WTC11 (cell line): ENCODE data around the gene TM9SF4. TPM values are rescaled to one million over a fixed set of nuclear protein-coding genes. Genes with fewer than 3 reads are reported as not detected.

Experiments used
- ATAC-seq: fragments of 200-7000 bp; cut with Tn5 transposase; 2 replicates; pipeline ENCODE4 v1.10.0; 2021; ENCODE audit warnings: mild to moderate bottlenecking, moderate library complexity
- CTCF ChIA-PET: fragments of 300-600 bp; sonication (Branson Sonifier 250); formaldehyde crosslinking; loops from one replicate; lab custom pipeline; 2021; ENCODE audit warnings: antibody characterized with exemption; lab: Charles Lee
- POLR2A ChIA-PET: fragments of 350-600 bp; sonication (Branson Sonifier 250); formaldehyde crosslinking; loops from one replicate; lab custom pipeline; 2021; ENCODE audit warnings: antibody characterized with exemption; lab: Charles Lee
- DNase-seq: peaks from one replicate; pipeline ENCODE4 v3.0.0; 2021; ENCODE audit warnings: low spot score
- H3K27ac Mint-ChIP-seq: 2 replicates; pipeline ENCODE4 v1.8.0; 2021; ENCODE audit warnings: mixed read lengths
- H3K27me3 Mint-ChIP-seq: 2 replicates; pipeline ENCODE4 v1.8.0; 2021; ENCODE audit warnings: low read depth, mild to moderate bottlenecking, moderate library complexity, mixed read lengths
- H3K36me3 Mint-ChIP-seq: 2 replicates; pipeline ENCODE4 v1.8.0; 2021; ENCODE audit warnings: mixed read lengths
- H3K4me1 Mint-ChIP-seq: 2 replicates; pipeline ENCODE4 v1.8.0; 2022; ENCODE audit warnings: mixed read lengths
- H3K4me3 Mint-ChIP-seq: 2 replicates; pipeline ENCODE4 v1.8.0; 2021; ENCODE audit warnings: mild to moderate bottlenecking, moderate library complexity, mixed read lengths
- H3K9me3 Mint-ChIP-seq: 2 replicates; pipeline ENCODE4 v1.8.0; 2021; ENCODE audit warnings: mixed read lengths
- AFF4 ChIP-seq: sonication (generic); formaldehyde crosslinking; IDR thresholded peaks from 2 replicates; pipeline ENCODE4 v1.8.1; 2023; ENCODE audit warnings: mild to moderate bottlenecking, missing genetic modification reagents, borderline replicate concordance
- AR ChIP-seq: fragments of 250-450 bp; sonication (Bioruptor Pico); IDR thresholded peaks from 2 replicates; pipeline ENCODE4 v1.9.0; 2021; ENCODE audit warnings: mild to moderate bottlenecking
- ESRRA ChIP-seq: sonication (generic); formaldehyde crosslinking; IDR thresholded peaks from 2 replicates; pipeline ENCODE4 v1.8.1; 2022; ENCODE audit warnings: mild to moderate bottlenecking, missing genetic modification reagents, borderline replicate concordance
- FOXP4 ChIP-seq: sonication (generic); formaldehyde crosslinking; IDR thresholded peaks from 2 replicates; pipeline ENCODE4 v1.8.0; 2022; ENCODE audit warnings: mild to moderate bottlenecking, missing genetic modification reagents
- HMGXB4 ChIP-seq: sonication (generic); formaldehyde crosslinking; IDR thresholded peaks from 2 replicates; pipeline ENCODE4 v1.8.1; 2023; ENCODE audit warnings: mild to moderate bottlenecking, moderate library complexity, missing genetic modification reagents
- MAX ChIP-seq: sonication (generic); formaldehyde crosslinking; IDR thresholded peaks from 2 replicates; pipeline ENCODE4 v1.8.0; 2022; ENCODE audit warnings: mild to moderate bottlenecking, missing genetic modification reagents
- MXD4 ChIP-seq: fragments of 250-450 bp; sonication (Bioruptor Pico); IDR thresholded peaks from 2 replicates; pipeline ENCODE4 v1.8.0; 2021; ENCODE audit warnings: mild to moderate bottlenecking, moderate library complexity, borderline replicate concordance
- MYBL2 ChIP-seq: sonication (generic); formaldehyde crosslinking; IDR thresholded peaks from 2 replicates; pipeline ENCODE4 v1.8.1; 2023; ENCODE audit warnings: mild to moderate bottlenecking, moderate library complexity, missing genetic modification reagents
- NFE2L1 ChIP-seq: sonication (generic); formaldehyde crosslinking; IDR thresholded peaks from 2 replicates; pipeline ENCODE4 v1.8.1; 2023; ENCODE audit warnings: missing genetic modification reagents
- NR3C1 ChIP-seq: sonication (generic); formaldehyde crosslinking; conservative IDR thresholded peaks from 2 replicates; pipeline ENCODE4 v1.8.1; 2023; ENCODE audit warnings: low read depth, mild to moderate bottlenecking, missing genetic modification reagents
- RELA ChIP-seq: sonication (generic); formaldehyde crosslinking; IDR thresholded peaks from 2 replicates; pipeline ENCODE4 v1.8.1; 2022; ENCODE audit warnings: missing genetic modification reagents, mild to moderate bottlenecking, borderline replicate concordance
- RORB ChIP-seq: fragments of 250-450 bp; sonication (Bioruptor Pico); IDR thresholded peaks from 2 replicates; pipeline ENCODE4 v1.9.0; 2021; ENCODE audit warnings: mild to moderate bottlenecking
- TEAD1 ChIP-seq: sonication (generic); formaldehyde crosslinking; IDR thresholded peaks from 2 replicates; pipeline ENCODE4 v1.8.0; 2022; ENCODE audit warnings: mild to moderate bottlenecking, missing genetic modification reagents
- USF2 ChIP-seq: sonication (generic); formaldehyde crosslinking; IDR thresholded peaks from 2 replicates; pipeline ENCODE4 v1.8.1; 2023; ENCODE audit warnings: mild to moderate bottlenecking, missing genetic modification reagents, moderate library complexity
- ZBTB21 ChIP-seq: sonication (generic); formaldehyde crosslinking; IDR thresholded peaks from 2 replicates; pipeline ENCODE4 v1.8.1; 2023; ENCODE audit warnings: mild to moderate bottlenecking, missing genetic modification reagents, borderline replicate concordance
- ZNF263 ChIP-seq: sonication (generic); formaldehyde crosslinking; IDR thresholded peaks from 2 replicates; pipeline ENCODE4 v1.8.1; 2022; ENCODE audit warnings: low read depth, mild to moderate bottlenecking, moderate library complexity, missing genetic modification reagents
- ZNF317 ChIP-seq: sonication (generic); formaldehyde crosslinking; IDR thresholded peaks from 2 replicates; pipeline ENCODE4 v1.8.1; 2023; ENCODE audit warnings: low read depth, mild to moderate bottlenecking, moderate library complexity, missing genetic modification reagents, borderline replicate concordance
- ZNF671 ChIP-seq: fragments of 250-450 bp; sonication (Bioruptor Pico); IDR thresholded peaks from 2 replicates; pipeline ENCODE4 v1.8.0; 2021; ENCODE audit warnings: mild to moderate bottlenecking
- total RNA-seq: library from RNA; stranded (reverse); gene quantifications from 3 replicates; pipeline ENCODE4 v1.2.3, GENCODE V29; 2021

Gene TM9SF4
- total RNA-seq, 1 experiment from 2014 or later = 44.8 TPM

- Mint-ChIP-seq H3K27ac (no peak overlapping the region), H3K27me3 (no peaks in the 10 kb centered on the region; the same call in 1 of the 2 replicates), H3K36me3 (peaks cover 17% of the 10 kb centered on the region), H3K4me1 (peaks cover 20% of the 10 kb centered on the region), H3K4me3 (peak overlapping the region; percentile 75; the same call in 1 of the 2 replicates), H3K9me3 (no peaks in the 10 kb centered on the region)
- ATAC-seq (no peak), DNase-seq (no peak)
- TF ChIP-seq ZNF263 (no peak), HMGXB4 (CRISPR knock-in tag) (no peak), NFE2L1 (CRISPR knock-in tag) (no peak), ZNF671 (CRISPR knock-in tag) (no peak), ZNF317 (CRISPR knock-in tag) (no peak), ZBTB21 (CRISPR knock-in tag) (no peak), FOXP4 (CRISPR knock-in tag) (no peak), MAX (CRISPR knock-in tag) (no peak), NR3C1 (no peak), MXD4 (CRISPR knock-in tag) (no peak), TEAD1 (CRISPR knock-in tag) (no peak)
- CTCF ChIA-PET = no interaction called here
- POLR2A ChIA-PET = no interaction called here
These were observed 81.9 kb downstream of the TM9SF4 start for GRCh38 chr20:32191422-32191821.

GRCh38 chr20:32191873-32192272 lies 82.4 kb downstream of the TM9SF4 start:
- DNase-seq (no peak), ATAC-seq (no peak)
- H3K9me3 Mint-ChIP-seq = no peaks in the 10 kb centered on the region
- H3K27ac Mint-ChIP-seq = no peak overlapping the region
- H3K36me3 Mint-ChIP-seq = peaks cover 19% of the 10 kb centered on the region
- H3K27me3 Mint-ChIP-seq = no peaks in the 10 kb centered on the region; the same call in 1 of the 2 replicates
- ChIA-PET POLR2A (no interaction called here), CTCF (no interaction called here)
- no peak overlapping the region for H3K4me3 Mint-ChIP-seq
- H3K4me1 Mint-ChIP-seq = peaks cover 20% of the 10 kb centered on the region
- TF ChIP-seq ESRRA (CRISPR knock-in tag) = no peak
- TF ChIP-seq RORB (CRISPR knock-in tag) = no peak

GRCh38 chr20:32192698-32193097 lies 83.2 kb downstream of the TM9SF4 start:
- DNase-seq (no peak), ATAC-seq (no peak)
- Mint-ChIP-seq H3K27me3 (no peaks in the 10 kb centered on the region; the same call in 1 of the 2 replicates), H3K36me3 (peaks cover 28% of the 10 kb centered on the region), H3K9me3 (no peaks in the 10 kb centered on the region), H3K27ac (no peak overlapping the region; the same call in 1 of the 2 replicates), H3K4me3 (no peak overlapping the region), H3K4me1 (peaks cover 20% of the 10 kb centered on the region)
- ChIA-PET CTCF (no interaction called here), POLR2A (no interaction called here)
- TF ChIP-seq RELA (no peak), AR (CRISPR knock-in tag) (no peak), USF2 (no peak), AFF4 (CRISPR knock-in tag) (no peak), HMGXB4 (CRISPR knock-in tag) (no peak), MYBL2 (no peak)
